Measurements from ENCODE around the gene SLX9. TPM values are rescaled to one million over a fixed set of nuclear protein-coding genes. Genes with fewer than 3 reads are reported as not detected.
A peak's percentile ranks its signal among the peaks of the same experiment; 100 is the strongest.

Gene SLX9
- total and polyA plus RNA-seq, 2 experiments from 2014 or later: 24.7 to 31.2 TPM

DNA sequence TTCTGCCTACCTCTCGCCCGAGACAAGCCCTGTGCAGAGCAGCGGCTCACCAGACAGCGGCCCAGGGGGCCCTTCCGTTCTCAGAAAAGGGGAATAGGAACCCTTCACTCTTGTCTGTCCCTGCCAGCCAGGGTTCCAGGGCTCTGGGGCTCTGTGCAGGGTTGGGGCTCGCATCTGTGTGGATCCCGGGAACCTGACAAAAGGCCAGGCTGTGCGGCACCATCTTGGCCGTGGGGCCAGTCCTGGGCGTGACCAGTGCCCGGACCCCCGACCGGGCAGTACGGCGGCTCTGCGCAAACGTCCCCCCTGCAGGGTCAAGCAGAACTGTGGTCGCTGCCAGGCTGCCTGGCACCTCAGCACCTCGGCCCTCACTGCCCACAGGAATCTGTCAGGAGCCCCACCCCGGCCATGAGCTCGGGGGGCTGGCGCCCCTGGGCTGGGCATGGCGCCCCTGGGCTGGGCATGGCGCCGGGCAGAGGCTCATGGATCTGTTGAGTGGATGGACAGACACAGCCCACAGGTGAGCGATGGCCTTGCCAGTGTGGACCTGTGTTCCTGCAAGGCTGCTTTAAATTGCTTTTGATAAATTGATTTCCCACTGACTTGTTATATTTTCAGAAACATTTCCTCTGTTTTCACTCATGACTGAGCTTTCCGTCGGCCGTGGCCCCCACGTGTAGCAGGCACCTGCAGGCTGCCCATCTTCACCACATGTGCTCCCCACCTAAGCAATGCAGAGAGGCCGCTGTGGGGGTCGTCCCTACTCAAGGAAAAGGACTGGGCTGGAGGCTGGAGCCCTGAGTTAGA is 59.0 kb downstream of the SLX9 start:
- Histone ChIP-seq H3K36me3 (no peaks in the 10 kb centered on the region), H3K27ac (no peak overlapping the region), H3K4me3 (no peak overlapping the region), H3K9me3 (ENCODE audit: low read depth) (no peaks in the 10 kb centered on the region), H3K4me1 (ENCODE audit: low read depth) (no peaks in the 10 kb centered on the region), H3K27me3 (no peaks in the 10 kb centered on the region)
- DNase-seq (ENCODE audit: low read depth in 1 of 2, low spot score in 1 of 2): no peak
- TF ChIP-seq, protein P1, sequence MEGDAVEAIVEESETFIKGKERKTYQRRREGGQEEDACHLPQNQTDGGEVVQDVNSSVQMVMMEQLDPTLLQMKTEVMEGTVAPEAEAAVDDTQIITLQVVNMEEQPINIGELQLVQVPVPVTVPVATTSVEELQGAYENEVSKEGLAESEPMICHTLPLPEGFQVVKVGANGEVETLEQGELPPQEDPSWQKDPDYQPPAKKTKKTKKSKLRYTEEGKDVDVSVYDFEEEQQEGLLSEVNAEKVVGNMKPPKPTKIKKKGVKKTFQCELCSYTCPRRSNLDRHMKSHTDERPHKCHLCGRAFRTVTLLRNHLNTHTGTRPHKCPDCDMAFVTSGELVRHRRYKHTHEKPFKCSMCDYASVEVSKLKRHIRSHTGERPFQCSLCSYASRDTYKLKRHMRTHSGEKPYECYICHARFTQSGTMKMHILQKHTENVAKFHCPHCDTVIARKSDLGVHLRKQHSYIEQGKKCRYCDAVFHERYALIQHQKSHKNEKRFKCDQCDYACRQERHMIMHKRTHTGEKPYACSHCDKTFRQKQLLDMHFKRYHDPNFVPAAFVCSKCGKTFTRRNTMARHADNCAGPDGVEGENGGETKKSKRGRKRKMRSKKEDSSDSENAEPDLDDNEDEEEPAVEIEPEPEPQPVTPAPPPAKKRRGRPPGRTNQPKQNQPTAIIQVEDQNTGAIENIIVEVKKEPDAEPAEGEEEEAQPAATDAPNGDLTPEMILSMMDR (IDR thresholded peaks at IDR 0.05; ENCODE audit: low read depth, low read length): no peak

DNA sequence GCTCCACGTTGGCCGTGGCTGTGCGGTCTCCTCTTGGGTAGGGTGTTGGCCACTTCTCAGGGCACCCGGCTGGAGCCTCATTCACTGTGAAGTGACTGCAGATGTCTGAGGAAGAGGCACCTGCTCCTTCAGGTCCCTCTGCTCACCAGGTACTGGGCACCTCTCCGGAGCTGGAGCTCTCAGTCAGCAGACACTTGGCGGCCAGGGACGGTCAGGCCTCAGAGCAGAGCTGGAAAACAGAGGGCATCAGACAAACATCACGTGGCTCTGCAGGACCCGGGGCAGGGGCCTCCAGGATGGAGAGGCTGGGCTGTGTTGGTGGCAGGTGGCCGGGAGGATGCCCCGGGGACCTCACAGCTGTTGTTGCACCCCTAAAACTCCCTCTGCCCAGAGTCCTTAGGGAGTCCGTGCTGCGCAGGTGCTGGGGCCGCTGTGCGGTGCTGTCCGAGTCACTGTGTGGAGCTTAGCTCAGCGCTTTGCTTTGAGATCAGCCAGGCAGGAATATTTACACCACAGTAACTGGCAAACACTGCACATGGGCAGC is 59.7 kb downstream of the SLX9 start:
- H3K4me1 ChIP-seq (ENCODE audit: low read depth): no peaks in the 10 kb centered on the region
- TF ChIP-seq, protein P1 (IDR thresholded peaks at IDR 0.05; ENCODE audit: low read depth, low read length): no peak
- no peaks in the 10 kb centered on the region for H3K9me3 ChIP-seq (ENCODE audit: low read depth)
- no peaks in the 10 kb centered on the region for H3K27me3 ChIP-seq
- no peak for DNase-seq (ENCODE audit: low read depth in 1 of 2, low spot score in 1 of 2)
- no peak overlapping the region for H3K4me3 ChIP-seq
- no peak overlapping the region for H3K27ac ChIP-seq
- no peaks in the 10 kb centered on the region for H3K36me3 ChIP-seq

DNA sequence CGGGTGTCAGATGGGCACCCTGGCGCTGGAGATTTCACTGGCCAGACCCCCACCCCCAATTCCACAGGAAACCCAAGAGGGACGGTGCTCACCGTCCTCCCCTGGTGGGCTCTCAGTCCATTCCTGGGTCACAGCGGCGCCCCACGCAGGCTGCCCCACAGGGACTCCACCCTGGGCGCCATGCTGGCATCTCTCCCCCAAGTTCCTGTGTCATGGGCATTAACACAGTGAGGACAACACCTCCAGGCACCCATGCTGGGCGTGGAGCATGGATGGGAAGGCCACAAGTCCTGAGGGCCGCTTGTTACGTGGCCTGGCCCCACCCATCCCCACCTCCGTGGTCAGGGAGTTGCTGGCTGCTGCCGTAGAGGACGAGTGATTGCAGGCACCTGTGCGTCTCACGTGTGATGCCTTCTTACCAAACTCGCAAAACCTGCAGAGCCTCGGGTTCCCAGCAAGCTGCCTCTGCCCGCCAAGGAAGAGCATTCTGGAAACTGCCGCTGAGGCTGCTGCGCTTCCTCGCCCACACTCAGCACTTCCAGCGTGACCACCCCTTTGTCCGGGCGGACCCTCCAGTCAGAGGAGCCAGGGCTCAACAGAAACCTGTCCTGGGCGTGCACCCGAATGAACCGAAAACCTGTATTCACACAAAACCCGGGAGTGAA is 60.3 kb downstream of the SLX9 start:
- no peak overlapping the region for H3K4me3 ChIP-seq
- no peak overlapping the region for H3K27ac ChIP-seq
- DNase-seq (ENCODE audit: low read depth in 1 of 2, low spot score in 1 of 2): no peak
- H3K4me1 ChIP-seq (ENCODE audit: low read depth): no peaks in the 10 kb centered on the region
- TF ChIP-seq, protein P1 (IDR thresholded peaks at IDR 0.05; ENCODE audit: low read depth, low read length): no peak
- H3K36me3 ChIP-seq: no peaks in the 10 kb centered on the region
- no peaks in the 10 kb centered on the region for H3K9me3 ChIP-seq (ENCODE audit: low read depth)
- H3K27me3 ChIP-seq: no peaks in the 10 kb centered on the region

DNA sequence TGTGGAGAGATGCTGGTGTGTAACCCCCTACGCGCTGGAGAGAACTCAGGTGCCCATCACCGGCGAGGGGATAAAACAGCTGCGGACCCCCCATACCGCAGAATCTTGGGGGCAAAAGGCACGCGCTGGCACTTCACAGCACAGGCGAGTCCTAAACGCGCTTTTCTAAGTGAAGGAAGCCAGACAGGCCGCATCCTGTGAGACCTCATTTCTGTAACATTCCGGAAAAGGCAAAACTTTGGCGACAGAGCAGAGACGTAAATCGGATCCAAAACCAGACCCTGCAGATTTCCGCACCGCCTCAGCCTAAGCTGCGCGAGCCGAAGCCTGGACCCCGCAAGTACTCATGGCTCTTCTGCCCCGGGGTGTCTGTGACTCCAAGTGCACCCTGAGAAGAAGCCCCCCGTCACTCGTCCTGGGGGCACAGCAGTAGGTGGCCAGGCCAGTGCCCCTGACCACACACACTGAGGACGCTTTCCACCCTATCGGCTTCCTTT is 60.9 kb downstream of the SLX9 start:
- H3K4me3 ChIP-seq: no peak overlapping the region
- TF ChIP-seq, protein P1 (IDR thresholded peaks at IDR 0.05; ENCODE audit: low read depth, low read length): no peak
- H3K27ac ChIP-seq: no peak overlapping the region
- no peaks in the 10 kb centered on the region for H3K27me3 ChIP-seq
- DNase-seq (ENCODE audit: low read depth in 1 of 2, low spot score in 1 of 2): no peak
- H3K9me3 ChIP-seq (ENCODE audit: low read depth): no peaks in the 10 kb centered on the region
- no peaks in the 10 kb centered on the region for H3K36me3 ChIP-seq
- H3K4me1 ChIP-seq (ENCODE audit: low read depth): no peaks in the 10 kb centered on the region

DNA sequence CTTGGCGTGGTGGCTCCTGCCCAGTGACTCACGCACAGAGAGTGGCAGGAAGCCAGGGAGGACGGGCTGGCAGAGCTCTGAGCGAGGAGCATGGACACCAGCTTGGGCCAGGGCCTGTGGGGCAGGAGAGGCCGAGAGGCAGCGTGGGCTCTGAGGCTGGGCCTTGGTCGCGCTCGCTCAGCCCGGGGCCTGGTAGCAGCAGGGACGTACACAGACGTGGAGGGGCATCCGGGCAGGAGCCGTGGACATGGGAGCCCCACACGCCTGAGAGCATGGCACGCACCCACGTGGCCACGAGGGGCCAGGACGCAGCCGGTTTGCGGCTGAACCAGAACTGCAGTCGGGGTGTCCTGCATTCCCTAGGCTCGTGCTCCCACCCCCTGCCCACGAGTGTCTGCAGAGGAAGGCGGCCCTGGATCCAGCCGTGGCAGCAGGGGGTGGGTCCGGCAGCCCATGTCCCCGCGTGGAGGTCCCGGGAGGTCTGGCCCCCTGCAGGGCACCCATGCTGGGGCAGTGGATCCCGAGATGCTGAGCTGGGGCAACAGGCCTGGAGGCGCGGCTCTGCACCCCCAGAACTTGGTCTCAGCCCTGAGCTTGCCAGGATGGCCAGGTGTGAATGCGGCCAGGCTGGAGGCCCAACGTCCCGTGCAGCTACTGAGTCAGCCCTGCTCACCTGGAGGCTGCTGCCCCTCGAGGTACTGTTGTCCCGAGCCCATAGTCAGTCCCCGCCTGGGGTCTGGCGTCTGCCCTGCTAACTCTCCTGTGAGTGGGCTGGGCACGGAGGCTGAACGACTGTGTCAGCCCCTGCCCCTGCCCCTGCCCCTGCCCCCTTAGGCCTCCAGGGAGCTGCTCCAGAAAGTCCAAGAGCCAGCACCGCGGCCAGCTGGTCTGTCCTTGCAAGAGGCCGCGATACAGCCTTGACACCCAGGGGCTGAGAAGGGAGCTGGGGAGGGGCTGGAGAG is 61.6 kb downstream of the SLX9 start:
- Histone ChIP-seq H3K36me3 (no peaks in the 10 kb centered on the region), H3K4me1 (ENCODE audit: low read depth) (no peaks in the 10 kb centered on the region), H3K4me3 (no peak overlapping the region), H3K27me3 (no peaks in the 10 kb centered on the region), H3K9me3 (ENCODE audit: low read depth) (no peaks in the 10 kb centered on the region), H3K27ac (no peak overlapping the region)
- peak in 1 of 2 donors; percentile 77 for DNase-seq (ENCODE audit: low read depth in 1 of 2, low spot score in 1 of 2)
- TF ChIP-seq, protein P1 (IDR thresholded peaks at IDR 0.05; ENCODE audit: low read depth, low read length): no peak

Data from cardiac muscle cell (in vitro differentiated cells and primary cell).